22Rv1 (cell line): ENCODE measurements around the gene CYTIP.

Experiments used
- ZFX ChIP-seq: fragments of 450-650 bp; IDR thresholded peaks from 2 replicates; pipeline ENCODE4 v1.6.1; 2017; ENCODE audit warnings: antibody characterized with exemption, borderline replicate concordance
- TF ChIP-seq, protein P1 (sequence below): fragments of 450-650 bp; IDR thresholded peaks from 2 replicates; pipeline ENCODE4 v1.5.1; 2017; ENCODE audit warnings: mild to moderate bottlenecking

GRCh38 chr2:157460897-157461296 is 17.0 kb upstream of the CYTIP start:
- TF ChIP-seq, protein P1, sequence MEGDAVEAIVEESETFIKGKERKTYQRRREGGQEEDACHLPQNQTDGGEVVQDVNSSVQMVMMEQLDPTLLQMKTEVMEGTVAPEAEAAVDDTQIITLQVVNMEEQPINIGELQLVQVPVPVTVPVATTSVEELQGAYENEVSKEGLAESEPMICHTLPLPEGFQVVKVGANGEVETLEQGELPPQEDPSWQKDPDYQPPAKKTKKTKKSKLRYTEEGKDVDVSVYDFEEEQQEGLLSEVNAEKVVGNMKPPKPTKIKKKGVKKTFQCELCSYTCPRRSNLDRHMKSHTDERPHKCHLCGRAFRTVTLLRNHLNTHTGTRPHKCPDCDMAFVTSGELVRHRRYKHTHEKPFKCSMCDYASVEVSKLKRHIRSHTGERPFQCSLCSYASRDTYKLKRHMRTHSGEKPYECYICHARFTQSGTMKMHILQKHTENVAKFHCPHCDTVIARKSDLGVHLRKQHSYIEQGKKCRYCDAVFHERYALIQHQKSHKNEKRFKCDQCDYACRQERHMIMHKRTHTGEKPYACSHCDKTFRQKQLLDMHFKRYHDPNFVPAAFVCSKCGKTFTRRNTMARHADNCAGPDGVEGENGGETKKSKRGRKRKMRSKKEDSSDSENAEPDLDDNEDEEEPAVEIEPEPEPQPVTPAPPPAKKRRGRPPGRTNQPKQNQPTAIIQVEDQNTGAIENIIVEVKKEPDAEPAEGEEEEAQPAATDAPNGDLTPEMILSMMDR: no peak
- TF ChIP-seq ZFX: no peak
